Cardiac muscle cell (in vitro differentiated cells and primary cell): ENCODE data around the gene GRIN2C. TPM values are rescaled to one million over a fixed set of nuclear protein-coding genes. Genes with fewer than 3 reads are reported as not detected.

ENCODE experiments used
- DNase-seq, 2 donors: peaks; one replicate each; pipeline versions ENCODE4 v3.0.0 to v3.0.0-alpha.2; 2010 to 2017; ENCODE audit warnings: low read depth in 1 of 2, low spot score in 1 of 2
- H3K27ac ChIP-seq: fragments of 200-600 bp; sonication (generic); 2 replicates; pipeline ENCODE4 v1.5.1; 2016
- H3K27me3 ChIP-seq: fragments of 200-600 bp; sonication (generic); 2 replicates; pipeline ENCODE4 v1.6.0; 2016; ENCODE audit warnings: control low read depth
- H3K36me3 ChIP-seq: fragments of 200-600 bp; sonication (generic); 2 replicates; pipeline ENCODE4 v1.5.1; 2016; ENCODE audit warnings: control low read depth
- H3K4me1 ChIP-seq: fragments of 200-600 bp; sonication (generic); 2 replicates; pipeline ENCODE4 v1.8.1; 2017; ENCODE audit warnings: low read depth, mild to moderate bottlenecking, mixed run types
- H3K4me3 ChIP-seq: fragments of 200-600 bp; sonication (generic); 2 replicates; pipeline ENCODE4 v1.5.1; 2016; ENCODE audit warnings: mild to moderate bottlenecking
- H3K9me3 ChIP-seq: fragments of 200-600 bp; sonication (generic); 2 replicates; pipeline ENCODE4 v1.5.1; 2017; ENCODE audit warnings: low read depth, mild to moderate bottlenecking, control low read depth
- polyA plus RNA-seq: library from polyadenylated mRNA; unstranded; fragments of >200 nt; fragmentation: Nextera tagmentation; extraction: Ambion mirVana; gene quantifications from 2 replicates; pipeline ENCODE4 v1.2.1, GENCODE V29; 2016
- total RNA-seq: library from RNA; depleted of rRNA; stranded (reverse); fragments of >200 nt; gene quantifications from 2 replicates; pipeline ENCODE4 v1.2.3, GENCODE V29; 2016
- TF ChIP-seq, protein P1 (sequence below): IDR thresholded peaks from 2 replicates; pipeline ENCODE4 v1.5.1; 2012; ENCODE audit warnings: low read depth, mild to moderate bottlenecking, low read length

GRIN2C gene
- total and polyA plus RNA-seq, 2 experiments from 2014 or later, result 0.71 to 6.1 TPM

DNA sequence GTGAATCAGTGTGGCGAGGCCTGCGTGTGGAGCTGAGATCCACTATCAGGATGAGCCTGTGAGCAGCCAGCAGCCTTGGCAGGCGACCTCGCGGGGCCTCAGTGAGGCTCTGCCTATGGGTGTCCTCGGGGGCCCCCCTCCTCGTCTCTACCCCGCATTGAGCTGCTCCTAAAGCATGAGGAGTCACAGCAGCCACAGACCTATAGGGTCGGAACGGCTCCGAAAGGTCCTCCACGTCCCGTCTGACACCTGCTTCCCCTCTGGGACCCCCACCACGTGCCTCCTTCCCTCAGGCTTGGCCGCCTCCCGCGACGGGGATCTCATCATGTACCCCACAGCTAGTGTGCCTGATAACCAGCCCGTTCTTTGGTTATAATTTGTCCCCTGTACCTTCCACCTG lies 28.8 kb downstream of the GRIN2C start:
- Histone ChIP-seq H3K27ac (no peak overlapping the region), H3K4me1 (peaks cover under 1% of the 10 kb centered on the region), H3K4me3 (no peak overlapping the region), H3K36me3 (no peaks in the 10 kb centered on the region), H3K27me3 (no peaks in the 10 kb centered on the region), H3K9me3 (no peaks in the 10 kb centered on the region)
- DNase-seq, result no peak
- TF ChIP-seq, protein P1, sequence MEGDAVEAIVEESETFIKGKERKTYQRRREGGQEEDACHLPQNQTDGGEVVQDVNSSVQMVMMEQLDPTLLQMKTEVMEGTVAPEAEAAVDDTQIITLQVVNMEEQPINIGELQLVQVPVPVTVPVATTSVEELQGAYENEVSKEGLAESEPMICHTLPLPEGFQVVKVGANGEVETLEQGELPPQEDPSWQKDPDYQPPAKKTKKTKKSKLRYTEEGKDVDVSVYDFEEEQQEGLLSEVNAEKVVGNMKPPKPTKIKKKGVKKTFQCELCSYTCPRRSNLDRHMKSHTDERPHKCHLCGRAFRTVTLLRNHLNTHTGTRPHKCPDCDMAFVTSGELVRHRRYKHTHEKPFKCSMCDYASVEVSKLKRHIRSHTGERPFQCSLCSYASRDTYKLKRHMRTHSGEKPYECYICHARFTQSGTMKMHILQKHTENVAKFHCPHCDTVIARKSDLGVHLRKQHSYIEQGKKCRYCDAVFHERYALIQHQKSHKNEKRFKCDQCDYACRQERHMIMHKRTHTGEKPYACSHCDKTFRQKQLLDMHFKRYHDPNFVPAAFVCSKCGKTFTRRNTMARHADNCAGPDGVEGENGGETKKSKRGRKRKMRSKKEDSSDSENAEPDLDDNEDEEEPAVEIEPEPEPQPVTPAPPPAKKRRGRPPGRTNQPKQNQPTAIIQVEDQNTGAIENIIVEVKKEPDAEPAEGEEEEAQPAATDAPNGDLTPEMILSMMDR, result no peak

DNA sequence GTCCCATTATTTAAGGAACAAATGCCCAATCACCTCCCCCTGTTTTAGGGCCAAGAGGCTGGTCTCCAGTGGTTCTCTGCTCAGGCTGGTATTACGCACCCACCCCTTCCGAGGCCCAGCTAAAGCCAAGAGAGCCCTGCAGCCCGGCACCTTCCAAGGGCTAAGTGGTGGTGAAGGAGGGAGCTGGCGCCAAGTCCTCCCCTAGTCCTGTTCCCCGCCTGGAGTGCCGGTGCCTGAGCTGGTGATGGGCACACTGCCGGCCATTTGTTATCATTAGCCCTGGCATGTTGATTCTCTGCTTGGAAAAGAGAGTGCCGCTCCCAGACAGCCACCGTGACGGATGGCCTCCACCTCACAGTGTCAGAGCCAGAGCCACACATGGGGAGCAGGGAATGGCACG lies 31.9 kb downstream of the GRIN2C start:
- Histone ChIP-seq H3K9me3 (no peaks in the 10 kb centered on the region), H3K36me3 (no peaks in the 10 kb centered on the region), H3K4me3 (no peak overlapping the region), H3K27ac (no peak overlapping the region), H3K27me3 (no peaks in the 10 kb centered on the region), H3K4me1 (peaks cover 3% of the 10 kb centered on the region)
- TF ChIP-seq, protein P1, result no peak
- DNase-seq, result no peak

DNA sequence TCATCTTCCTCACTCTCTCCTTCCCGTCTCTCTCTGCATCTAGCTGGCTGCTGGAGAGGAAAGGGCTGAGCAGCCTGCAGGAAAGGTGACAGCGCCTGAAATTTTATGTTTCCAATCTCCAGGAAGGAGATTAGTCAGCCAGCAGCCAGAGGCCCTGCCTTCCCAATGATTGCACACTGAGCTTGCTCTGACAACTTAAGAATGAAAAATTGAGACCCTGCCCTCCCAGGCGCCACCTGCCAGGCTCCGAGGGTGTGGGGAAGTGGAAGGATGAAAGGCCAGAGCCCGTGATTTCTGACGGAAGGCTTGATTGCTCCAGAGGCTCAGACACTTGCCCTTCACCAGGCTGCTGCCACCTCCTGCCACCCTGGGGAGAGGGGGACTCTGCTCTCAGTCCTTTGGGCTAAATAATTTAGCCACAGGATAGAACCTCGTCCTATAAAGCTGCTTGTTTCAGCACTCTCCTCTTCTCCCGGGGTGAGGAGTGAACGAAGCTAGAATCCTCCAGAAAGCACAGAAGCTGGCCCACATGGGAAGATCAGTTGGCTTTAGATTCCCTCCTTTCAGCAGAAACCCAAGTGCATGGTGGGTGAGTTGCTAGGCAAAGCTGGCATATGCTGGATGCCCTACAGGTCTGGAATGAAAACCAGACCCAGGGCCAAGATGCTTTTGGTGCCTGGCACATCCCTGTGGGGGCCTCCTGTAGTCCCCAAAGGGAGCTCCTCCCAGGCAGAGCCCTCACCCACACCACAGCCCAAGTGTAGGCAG lies 33.5 kb downstream of the GRIN2C start:
- TF ChIP-seq, protein P1, result no peak
- peaks cover 3% of the 10 kb centered on the region for H3K4me1 ChIP-seq
- H3K27me3 ChIP-seq, result no peaks in the 10 kb centered on the region
- DNase-seq, result peak in 1 of 2 donors; percentile 32
- H3K36me3 ChIP-seq, result no peaks in the 10 kb centered on the region
- no peak overlapping the region for H3K27ac ChIP-seq
- H3K9me3 ChIP-seq, result no peaks in the 10 kb centered on the region
- H3K4me3 ChIP-seq, result no peak overlapping the region

DNA sequence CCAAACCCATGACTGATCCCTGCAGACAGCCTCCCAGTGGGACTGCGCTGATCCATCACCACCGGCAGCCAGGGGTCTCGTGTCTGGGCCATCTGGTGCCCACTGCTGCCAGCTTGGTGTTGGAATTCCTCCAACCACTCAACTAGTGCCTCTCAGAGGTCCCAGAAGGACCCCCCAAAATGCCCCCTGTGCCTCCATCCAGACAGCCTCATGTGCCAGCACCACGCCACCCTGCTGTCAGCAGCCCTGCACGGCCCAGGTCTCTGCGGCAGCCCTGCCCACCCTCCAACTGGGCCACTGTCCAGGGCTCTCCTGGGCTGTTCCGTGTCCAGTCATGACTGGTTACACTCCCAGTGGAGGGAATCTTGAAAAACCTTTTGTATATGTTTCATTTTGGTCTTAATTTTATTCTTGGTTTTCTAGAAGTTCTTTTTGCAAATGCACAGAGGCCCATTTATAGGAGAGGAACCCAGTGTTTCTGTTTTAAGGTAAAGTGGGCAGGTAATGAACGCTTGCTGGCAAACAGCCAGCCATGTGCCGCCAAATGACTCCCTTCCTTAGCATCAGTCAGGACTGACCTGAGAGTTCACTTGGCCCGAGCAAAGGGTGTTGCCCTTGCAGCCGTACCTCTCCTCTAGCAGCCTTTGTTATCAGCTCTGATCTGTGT lies 34.6 kb downstream of the GRIN2C start:
- H3K27ac ChIP-seq, result no peak overlapping the region
- no peaks in the 10 kb centered on the region for H3K36me3 ChIP-seq
- no peak for DNase-seq
- no peak overlapping the region for H3K4me3 ChIP-seq
- TF ChIP-seq, protein P1, result no peak
- H3K9me3 ChIP-seq, result no peaks in the 10 kb centered on the region
- peaks cover 12% of the 10 kb centered on the region for H3K4me1 ChIP-seq
- H3K27me3 ChIP-seq, result no peaks in the 10 kb centered on the region

DNA sequence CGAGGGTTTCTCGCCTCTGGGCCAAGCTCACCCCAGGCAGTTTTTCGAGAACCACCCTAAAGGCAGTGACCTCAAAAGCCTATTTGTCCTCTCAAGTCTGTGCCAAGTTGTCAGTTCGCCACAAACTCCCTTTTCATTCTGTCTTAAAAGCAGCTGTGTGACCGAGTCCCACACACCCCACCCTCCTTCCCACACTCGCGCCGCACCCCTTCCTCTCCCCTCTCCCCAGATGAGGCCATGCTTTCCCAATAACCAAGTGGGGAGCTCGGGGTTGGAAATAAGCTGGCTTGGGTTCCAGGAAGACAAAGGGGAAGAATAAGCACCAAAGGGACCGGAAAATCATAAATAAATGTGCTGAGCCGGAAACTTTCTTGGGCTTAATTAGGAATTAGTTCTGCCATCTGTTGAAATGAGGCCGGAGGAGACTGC lies 36.7 kb downstream of the GRIN2C start:
- H3K36me3 ChIP-seq, result no peaks in the 10 kb centered on the region
- H3K9me3 ChIP-seq, result no peaks in the 10 kb centered on the region
- TF ChIP-seq, protein P1, result no peak
- H3K27ac ChIP-seq, result no peak overlapping the region
- no peak overlapping the region for H3K4me3 ChIP-seq
- no peak for DNase-seq
- H3K4me1 ChIP-seq, result peaks cover 20% of the 10 kb centered on the region
- H3K27me3 ChIP-seq, result no peaks in the 10 kb centered on the region
